HG02840 (cell line): ENCODE measurements around the gene ABHD4.
"Not testable (repeated sequence)": the region's sequence is repeated elsewhere in the genome, so short reads cannot be mapped to it uniquely, and the experiment has no call there.

Source experiments
- ATAC-seq: cut with Tn5 transposase; IDR thresholded peaks from one replicate; pipeline ENCODE4 v1.9.1; 2021; ENCODE audit warnings: mild to moderate bottlenecking, moderate library complexity, moderate number of reproducible peaks; ENCODE audit not compliant: unreplicated experiment, low FRiP score

Gene ABHD4

DNA sequence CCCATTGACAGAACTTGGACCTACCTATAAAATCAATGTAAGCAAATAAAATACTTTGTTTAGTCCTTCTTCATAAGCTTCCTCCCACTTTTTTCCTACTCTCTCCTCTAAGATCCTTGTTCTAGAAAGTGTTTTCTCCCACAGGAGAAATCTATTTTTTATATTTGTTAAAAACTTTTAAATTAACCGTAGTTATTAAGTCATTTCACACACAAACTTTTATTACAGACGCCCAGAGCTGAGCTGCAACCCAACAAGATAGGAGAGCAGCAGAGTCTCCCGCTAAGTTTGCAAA is 36.8 kb upstream of the ABHD4 start:
- ATAC-seq = no peak

DNA sequence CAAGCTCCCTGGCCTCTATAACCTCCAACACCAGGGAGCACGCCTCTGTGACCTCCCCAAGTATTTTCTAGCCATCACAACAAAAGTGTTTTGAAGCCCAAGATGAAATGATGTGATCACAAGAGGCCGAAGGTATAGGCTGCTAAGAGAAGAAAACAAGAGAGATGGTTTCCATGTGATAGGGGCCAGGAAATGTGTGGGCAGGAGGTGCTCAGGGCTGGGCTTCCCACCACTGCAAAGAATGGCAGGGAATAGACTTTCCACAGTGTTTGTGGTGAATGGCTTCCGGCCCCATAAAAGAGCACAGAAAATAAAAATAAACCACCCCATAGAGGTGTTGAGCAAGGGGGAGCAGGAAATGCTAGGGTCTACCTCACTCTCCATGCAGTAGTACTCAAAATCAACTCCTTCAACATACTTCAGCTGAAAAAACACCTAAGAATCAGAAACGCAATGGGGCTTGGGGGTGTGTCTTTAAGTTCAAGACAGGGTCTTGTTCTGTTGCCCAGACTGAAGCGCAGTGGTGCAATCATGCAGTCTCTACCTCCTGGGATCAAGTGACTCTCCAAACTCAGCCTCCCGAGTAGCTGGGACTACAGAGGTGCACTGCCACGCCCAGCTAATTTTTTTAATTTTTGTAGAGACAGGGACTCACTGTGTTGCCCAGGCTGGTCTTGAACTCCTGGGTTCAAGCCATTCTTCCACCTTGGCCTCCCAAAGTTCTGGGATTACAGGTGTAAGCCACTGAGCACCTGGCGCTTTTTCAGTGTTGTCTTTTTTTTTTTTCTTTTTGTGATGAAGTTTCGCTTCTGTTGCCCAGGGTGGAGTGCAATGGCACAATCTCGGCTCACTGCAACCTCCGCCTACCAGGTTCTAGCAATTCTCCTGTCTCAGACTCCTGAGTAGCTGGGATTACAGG is 36.2 kb upstream of the ABHD4 start:
- no peak for ATAC-seq

- no peak for ATAC-seq
Observed at GRCh38 chr14:22563987-22564386, 34.1 kb upstream of the ABHD4 start.

DNA sequence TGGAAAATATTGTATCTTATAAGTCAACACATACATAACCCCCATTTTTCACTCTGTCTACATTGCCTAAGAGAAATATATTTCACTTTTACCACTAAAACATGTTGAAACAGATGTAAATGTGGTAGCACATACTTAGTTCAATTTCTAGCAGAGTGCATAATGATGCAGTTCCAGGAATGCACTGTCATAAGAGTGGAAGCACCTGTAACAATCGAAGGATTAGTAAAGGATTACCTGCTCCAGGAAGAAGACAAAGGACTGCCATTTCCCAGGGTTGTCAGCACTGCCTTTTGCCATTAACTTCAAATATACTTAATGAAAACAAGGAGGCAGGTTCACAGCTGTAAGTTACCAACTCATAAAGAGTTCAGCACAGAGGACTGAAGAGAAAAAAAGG is 33.6 kb upstream of the ABHD4 start:
- no peak for ATAC-seq

- ATAC-seq = peak; percentile 37
Observed at GRCh38 chr14:22565391-22565945, 32.6 kb upstream of the ABHD4 start.

GRCh38 chr14:22566266-22566665 is 31.8 kb upstream of the ABHD4 start:
- not testable (repeated sequence) for ATAC-seq

DNA sequence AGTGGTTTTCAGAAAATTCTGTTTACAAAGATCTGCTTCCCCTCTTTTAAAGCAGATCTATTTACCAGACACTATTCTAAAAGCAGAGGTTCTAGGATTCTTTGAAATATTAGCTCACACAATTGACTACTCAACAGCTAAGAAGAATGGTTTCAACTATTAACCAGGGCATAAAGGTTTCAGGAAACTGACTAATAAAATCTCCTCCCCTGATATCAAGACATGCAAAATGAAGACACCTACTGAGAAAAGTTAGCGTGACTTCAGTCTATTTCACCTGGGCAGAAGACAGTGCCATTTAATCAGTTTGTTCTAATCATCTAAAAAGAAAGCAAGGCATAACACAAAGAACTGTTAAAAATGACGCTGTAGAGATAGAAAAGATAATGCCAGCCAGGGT is 31.3 kb upstream of the ABHD4 start:
- no peak for ATAC-seq

DNA sequence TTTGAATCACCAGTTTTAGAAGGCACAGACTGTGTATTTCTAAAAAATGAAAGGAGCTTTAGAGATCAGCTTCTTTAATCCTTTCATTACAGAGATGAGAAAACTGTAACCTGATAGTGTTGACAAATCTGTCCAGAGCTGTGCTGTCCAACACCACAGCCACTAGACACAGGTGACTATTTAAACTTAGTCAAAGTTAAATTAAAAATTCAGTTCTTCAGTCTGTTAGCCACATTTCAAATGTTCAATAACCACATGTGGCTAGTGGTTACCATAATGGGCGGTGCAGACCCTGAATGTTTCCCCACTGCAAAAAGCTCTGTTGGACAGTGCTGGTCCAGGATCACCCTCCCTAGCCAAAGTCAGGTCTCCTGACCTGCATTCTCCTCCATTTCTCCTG is 30.7 kb upstream of the ABHD4 start:
- no peak for ATAC-seq

GRCh38 chr14:22569106-22569736 is 28.9 kb upstream of the ABHD4 start:
- ATAC-seq = no peak

DNA sequence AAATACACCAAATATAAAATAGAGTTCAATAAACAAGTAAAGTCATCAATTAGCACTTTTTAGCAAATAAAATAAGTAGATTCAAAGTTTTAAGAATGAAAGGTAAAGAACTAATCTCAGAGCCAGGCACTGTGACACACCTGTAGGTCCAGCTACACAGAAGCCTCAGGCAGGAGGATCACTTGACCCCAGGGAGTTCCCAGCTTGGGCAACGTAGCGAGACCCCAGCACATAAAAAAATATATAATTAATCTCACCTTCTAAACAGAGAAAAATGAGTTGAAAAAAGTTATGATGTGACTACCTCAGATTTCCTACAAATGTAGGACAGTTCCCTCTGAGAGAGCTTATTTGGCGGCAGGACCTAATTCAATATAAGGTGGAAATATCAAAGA is 28.4 kb upstream of the ABHD4 start:
- no peak for ATAC-seq

DNA sequence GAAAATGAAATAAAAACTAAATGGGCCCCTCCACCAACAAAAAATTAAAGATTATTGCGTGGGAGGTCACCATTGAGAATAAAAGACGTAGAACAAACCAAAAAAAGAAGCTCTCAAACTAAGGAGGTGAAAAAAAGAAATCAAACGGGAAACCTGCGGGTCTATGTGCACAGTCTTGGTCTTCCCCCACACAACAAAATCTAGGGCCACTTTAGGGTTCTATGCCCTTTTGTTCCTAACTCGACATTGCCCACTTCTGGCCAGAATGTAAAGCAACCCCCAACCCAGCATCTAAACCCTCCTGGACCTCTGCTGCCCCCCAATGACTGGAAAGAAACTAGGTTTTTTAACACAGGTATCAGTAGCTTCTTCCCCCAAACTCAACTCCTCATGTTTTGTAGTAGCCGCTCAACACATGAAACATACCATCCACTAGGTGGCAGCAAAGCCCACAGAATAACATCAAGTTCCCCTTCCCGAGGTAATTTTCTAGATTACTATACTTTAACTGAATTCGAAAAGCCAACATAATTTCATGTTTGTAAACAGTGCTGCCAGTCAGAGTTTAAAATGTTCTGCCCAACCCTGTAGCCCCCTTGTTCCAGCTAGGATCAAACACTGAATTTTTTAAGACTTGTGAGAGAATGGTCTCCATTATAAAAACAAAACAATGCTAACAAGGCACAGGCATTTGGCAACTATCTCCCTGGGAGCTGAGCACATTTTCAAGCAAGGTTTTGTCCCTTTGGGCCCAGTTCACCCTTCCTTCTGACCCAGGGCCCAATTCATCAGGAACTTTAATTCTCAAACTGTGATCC is 27.8 kb upstream of the ABHD4 start:
- ATAC-seq = peak; percentile 53

DNA sequence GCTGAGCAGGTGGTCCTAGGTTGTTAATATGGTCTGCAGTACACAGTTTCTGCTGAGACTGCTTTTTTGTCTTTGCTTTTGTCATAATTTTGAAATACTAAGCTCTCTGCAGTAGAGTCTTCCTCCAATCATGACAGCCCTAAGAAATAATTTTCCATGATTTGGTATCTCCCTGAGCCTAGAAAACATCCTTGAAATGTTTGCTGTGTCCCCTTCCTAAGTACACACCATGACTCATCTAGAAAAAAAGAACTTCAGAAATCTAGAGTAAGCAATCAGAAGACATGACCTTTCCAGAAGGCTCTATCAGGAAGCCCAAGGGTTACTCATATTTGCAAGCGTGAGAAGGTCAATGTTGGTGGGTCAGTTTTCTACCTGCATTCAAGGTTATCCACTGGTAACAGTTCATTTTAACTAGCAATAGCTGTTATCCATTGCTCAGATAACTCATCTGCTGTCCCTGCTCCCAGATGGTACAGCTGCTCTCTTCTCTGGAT is 25.5 kb upstream of the ABHD4 start:
- no peak for ATAC-seq

DNA sequence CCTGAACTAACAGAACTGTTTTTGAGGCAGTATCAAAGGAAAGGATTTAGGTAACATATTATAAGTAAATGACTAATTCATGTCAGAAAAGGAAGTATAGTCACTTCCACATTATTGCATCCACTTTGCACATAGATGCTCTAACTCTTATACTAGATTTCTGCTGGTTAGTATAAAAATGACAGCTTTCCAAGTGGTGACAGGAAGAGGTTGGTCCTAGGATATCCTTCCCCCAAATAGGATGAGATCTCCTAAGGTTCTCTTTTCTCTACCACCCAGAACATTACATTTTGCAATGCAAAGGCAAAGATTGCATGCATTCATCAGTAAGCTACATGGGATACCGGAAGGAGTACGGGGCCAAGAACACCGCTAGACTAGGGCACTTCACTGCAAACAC is 24.3 kb upstream of the ABHD4 start:
- ATAC-seq = no peak

GRCh38 chr14:22577334-22577908 is 20.7 kb upstream of the ABHD4 start:
- no peak for ATAC-seq

DNA sequence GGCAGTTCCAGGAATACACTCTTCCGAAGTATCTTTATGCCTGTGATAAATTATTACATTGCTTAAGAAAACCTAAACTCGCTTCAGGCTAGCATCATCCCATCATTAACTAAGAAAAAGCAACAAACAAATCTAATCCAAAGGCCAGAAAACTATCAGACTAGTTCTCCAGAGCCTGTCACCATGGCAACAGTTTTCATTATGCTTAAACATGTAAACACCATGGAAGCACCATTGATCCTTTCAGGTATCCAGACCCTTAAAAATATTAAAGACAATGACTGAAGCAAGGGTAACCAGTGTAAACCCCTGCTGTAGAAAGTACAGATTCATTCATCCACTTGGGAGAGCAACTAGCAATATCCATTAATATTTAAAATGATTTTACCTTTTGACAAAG is 18.9 kb upstream of the ABHD4 start:
- ATAC-seq = no peak

DNA sequence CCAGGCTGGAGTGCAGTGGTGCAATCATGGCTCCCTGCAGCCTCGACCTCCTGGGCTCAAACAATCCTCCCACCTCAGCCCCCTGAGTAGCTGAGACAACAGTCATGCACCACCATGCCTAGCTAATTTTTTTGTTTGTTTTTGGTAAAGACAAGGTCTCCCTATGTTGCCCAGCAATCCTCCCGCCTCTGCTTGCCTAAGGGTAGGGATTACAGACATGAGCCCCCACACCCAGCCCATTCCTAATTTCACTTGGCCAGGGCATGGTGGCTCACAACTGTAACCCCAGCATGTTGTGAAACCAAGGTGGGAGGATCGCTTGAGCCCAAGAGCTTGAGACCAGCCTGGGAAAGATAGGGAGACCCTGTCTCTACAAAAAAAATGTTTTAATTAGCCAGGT is 18.2 kb upstream of the ABHD4 start:
- ATAC-seq = no peak

GRCh38 chr14:22580625-22581024 is 17.5 kb upstream of the ABHD4 start:
- ATAC-seq = no peak

GRCh38 chr14:22583994-22584393 is 14.1 kb upstream of the ABHD4 start:
- no peak for ATAC-seq

GRCh38 chr14:22587247-22587646 is 10.9 kb upstream of the ABHD4 start:
- no peak for ATAC-seq

DNA sequence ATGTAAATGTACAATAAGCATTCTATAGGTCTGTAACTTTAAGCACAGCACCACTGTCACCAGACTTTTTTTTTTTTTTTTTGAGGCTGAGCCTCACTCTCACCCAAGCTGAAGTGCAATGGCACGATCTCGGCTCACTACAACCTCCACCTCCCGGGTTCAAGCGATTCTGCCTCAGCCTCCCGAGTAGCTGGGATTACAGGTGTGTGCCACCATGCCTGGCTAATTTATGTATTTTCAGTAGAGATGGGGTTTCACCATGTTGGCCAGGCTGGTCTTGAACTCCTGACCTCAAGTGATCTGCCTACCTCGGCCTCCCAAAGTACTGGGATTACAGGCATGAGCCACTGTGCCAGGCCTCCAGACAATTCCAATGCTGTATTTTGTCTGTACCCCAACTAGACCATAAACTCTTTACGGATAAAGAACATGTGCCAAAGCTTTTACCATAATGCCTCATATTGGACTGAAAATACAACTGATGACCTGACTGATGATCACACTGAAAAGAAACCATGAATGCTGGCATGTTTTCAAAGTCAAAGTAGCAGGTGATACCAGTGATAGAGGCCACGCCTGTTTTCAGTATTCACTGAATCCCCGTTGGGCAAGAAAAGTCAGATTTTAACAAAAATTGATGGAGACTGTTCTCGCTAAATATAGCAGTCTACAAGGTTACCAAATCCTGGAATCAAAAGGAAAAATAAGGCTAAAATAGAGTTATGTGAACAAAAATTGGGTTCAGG is 10.2 kb upstream of the ABHD4 start:
- not testable (repeated sequence) for ATAC-seq
